Heart right ventricle (tissue), 16 donors: ENCODE data around the gene CBLB. TPM values are rescaled to one million over a fixed set of nuclear protein-coding genes. Genes with fewer than 3 reads are reported as not detected.

Experiments used
- ATAC-seq, 8 donors: fragments of 200-7000 bp; cut with Tn5 transposase; one replicate each; pipeline ENCODE4 v1.9.1; 2020; ENCODE audit warnings: mild to moderate bottlenecking in 8 of 8, moderate library complexity in 8 of 8, moderate number of reproducible peaks in 1 of 8
- DNase-seq, 2 donors: peaks; one replicate each; pipeline ENCODE4 v3.0.0-alpha.2; 2020
- H3K27ac ChIP-seq, 10 donors: fragments of 200-600 bp; sonication (generic) in 2 of 10; one replicate each; pipeline versions ENCODE4 v1.5.0 to v1.8.0; 2020 to 2022; ENCODE audit warnings: mild to moderate bottlenecking in 3 of 10
- H3K27me3 ChIP-seq, 7 donors: fragments of 200-600 bp; one replicate each; pipeline ENCODE4 v1.8.0; 2021 to 2022; ENCODE audit warnings: mild to moderate bottlenecking in 2 of 7
- H3K36me3 ChIP-seq, 9 donors: fragments of 200-600 bp; sonication (generic) in 1 of 9; one replicate each; pipeline versions ENCODE4 v1.5.0 to v1.8.0; 2020 to 2022; ENCODE audit warnings: mild to moderate bottlenecking in 2 of 9
- H3K4me1 ChIP-seq, 9 donors: fragments of 200-600 bp; sonication (generic) in 1 of 9; one replicate each; pipeline versions ENCODE4 v1.5.0 to v1.8.0; 2020 to 2022; ENCODE audit warnings: mild to moderate bottlenecking in 4 of 9
- H3K4me3 ChIP-seq, 10 donors: fragments of 200-600 bp; sonication (generic) in 2 of 10; one replicate each; pipeline versions ENCODE4 v1.5.0 to v1.8.0; 2020 to 2022; ENCODE audit warnings: mild to moderate bottlenecking in 7 of 10, moderate library complexity in 2 of 10
- H3K9me3 ChIP-seq, 11 donors: fragments of 200-600 bp in 10 of 11; sonication (generic) in 2 of 11; one replicate each; pipeline versions ENCODE4 v1.5.0 to v1.8.0; 2013 to 2022; ENCODE audit warnings: mild to moderate bottlenecking in 2 of 11, control low read depth in 1 of 11, moderate library complexity in 1 of 11
- CTCF ChIP-seq, 9 donors: fragments of 200-600 bp; sonication (generic) in 2 of 9; IDR thresholded peaks; one replicate each; pipeline versions ENCODE4 v1.5.0 to v1.8.0; 2021 to 2022; ENCODE audit warnings: antibody characterized with exemption in 9 of 9, mild to moderate bottlenecking in 5 of 9, moderate library complexity in 1 of 9
- WGBS, 2 donors: extraction: QIAGEN DNeasy Blood & Tissue Kit; methylation state at CpG; one replicate each; pipeline ENCODE4 v1.1.7; 2013; ENCODE audit warnings: inconsistent platforms in 1 of 2; 5-methylcytosine and 5-hydroxymethylcytosine counted together
- intact Hi-C, 10 donors: fragments of 100-400 bp; cut with DNase I; formaldehyde crosslinking; loops; one replicate each; pipeline versions ENCODE4 v1.11.1 to v1.14.2; 2022
- polyA plus RNA-seq, 2 donors: library from polyadenylated mRNA; stranded (reverse); fragments of 200-250 nt; gene quantifications; one replicate each; pipeline ENCODE4 v1.2.3, GENCODE V29; 2013
- total RNA-seq, 10 donors: library from RNA; stranded (reverse); fragmentation: NEBNext Ultra II Directional in 3 of 10; extraction: Animal tissue kit (Norgen Biotek cat#: 25700) in 3 of 10; gene quantifications; one replicate each; pipeline versions ENCODE4 v1.2.1 to v1.2.4, GENCODE V29; 2021 to 2023
- donor health status: Arrhythmogenic right ventricular cardiomyopathy.
- donor health status: ischemic (EF 13 %, LVEDD 7.1; RV severe dilation, severe dysfunction).
- donor health status: healthy with polysubstance abuse.
- donor health status: DM: no; HTN: yes; CAD: no.
- donor health status: DM: no; HTN: no; CAD: no.
- donor health status: ischemic (EF 25% LVEDD 6.9; RV normal size, moderate dysfunction).
- donor health status: ischemic (EF 25% LVEDD 5.7; RV mildly dilated, moderate dysfunction).
- donor health status: healthy.
- donor health status: DM: yes; HTN: yes; CAD: no.
- donor health status: Ischemic cardiomyopathy.
- donor health status: ischemic (EF 35%, LVEDD 5.7; RV mildly dilated, moderate dysfunction).
- donor health status: nonischemic (EF 11% LVEDD 7.7; RV severe dilation, severe dysfunction).
- donor health status: DM: yes; HTN: yes; CAD: no.
- donor health status: PGD.
- donor health status: ischemic (EF 29% LVEDD 5.4; RV normal size, mild dysfunction).
- donor health status: nonischemic (EF 23%, LVEDD 6.1; RV moderate dilation, normal function).

The CBLB gene
- total and polyA plus RNA-seq, 12 donors = 14.2 to 72.7 (median 46.0) TPM

- 92 to 95% methylated on average over 1 of the region's 1 CpG for WGBS, 2 donors
- no peak for ATAC-seq
- intact Hi-C loops = loop anchor here in 1 of 10 donors (10.0 kb wide), 1 partner anchor 61 kb away; no protein-coding TSS in a partner anchor
- Histone ChIP-seq H3K27me3 (no peaks in the 10 kb centered on the region), H3K4me3 (no peak overlapping the region), H3K27ac (no peak overlapping the region), H3K9me3 (no peaks in the 10 kb centered on the region), H3K4me1 (peaks cover 0 to 11% (median 8%) of the 10 kb centered on the region in 9 donors), H3K36me3 (no peaks in the 10 kb centered on the region)
- no peak for DNase-seq
- TF ChIP-seq CTCF (IDR thresholded peaks at IDR 0.05) = no peak
Measured at GRCh38 chr3:105883798-105884377, 15.1 kb upstream of the CBLB start.

DNA sequence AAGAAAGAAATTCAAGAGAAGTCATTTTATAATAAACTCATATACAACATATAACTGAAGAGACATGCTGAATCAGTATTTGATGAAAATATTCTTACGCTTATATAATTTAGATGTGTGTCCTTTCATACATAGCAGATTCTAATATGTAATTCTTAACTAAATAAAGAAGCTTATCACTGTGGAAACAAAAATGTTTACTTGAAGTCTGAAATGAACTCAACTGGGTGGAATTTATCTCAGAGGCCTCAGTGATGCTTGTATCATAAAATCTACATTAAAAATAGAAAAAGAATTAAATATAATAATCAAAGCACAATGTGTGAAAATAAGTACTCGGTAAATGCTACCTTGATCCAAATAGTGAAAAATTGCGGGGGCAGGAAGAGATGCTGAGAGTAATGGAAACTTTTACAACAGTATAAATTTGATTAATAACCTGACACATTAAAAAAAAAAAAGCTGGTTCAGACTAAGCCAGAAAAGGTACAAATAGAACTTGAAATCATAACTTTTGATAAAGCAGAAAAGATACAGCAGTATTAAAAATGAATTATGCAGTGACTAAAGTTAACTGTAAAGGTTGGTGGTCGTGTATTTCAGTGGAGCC is 12.0 kb upstream of the CBLB start:
- no peak overlapping the region for H3K4me3 ChIP-seq
- no peak overlapping the region for H3K27ac ChIP-seq
- H3K9me3 ChIP-seq = no peaks in the 10 kb centered on the region
- WGBS, 2 donors = 85 to 87% methylated on average over 4 of the region's 4 CpGs
- H3K27me3 ChIP-seq = no peaks in the 10 kb centered on the region
- no peak for ATAC-seq
- no peaks in the 10 kb centered on the region for H3K36me3 ChIP-seq
- DNase-seq = no peak
- H3K4me1 ChIP-seq = peaks cover 0 to 30% (median 8%) of the 10 kb centered on the region in 9 donors
- intact Hi-C loops = loop anchor here in 1 of 10 donors (10.0 kb wide), 1 partner anchor 64 kb away; no protein-coding TSS in a partner anchor
- no peak for TF ChIP-seq CTCF (IDR thresholded peaks at IDR 0.05)

DNA sequence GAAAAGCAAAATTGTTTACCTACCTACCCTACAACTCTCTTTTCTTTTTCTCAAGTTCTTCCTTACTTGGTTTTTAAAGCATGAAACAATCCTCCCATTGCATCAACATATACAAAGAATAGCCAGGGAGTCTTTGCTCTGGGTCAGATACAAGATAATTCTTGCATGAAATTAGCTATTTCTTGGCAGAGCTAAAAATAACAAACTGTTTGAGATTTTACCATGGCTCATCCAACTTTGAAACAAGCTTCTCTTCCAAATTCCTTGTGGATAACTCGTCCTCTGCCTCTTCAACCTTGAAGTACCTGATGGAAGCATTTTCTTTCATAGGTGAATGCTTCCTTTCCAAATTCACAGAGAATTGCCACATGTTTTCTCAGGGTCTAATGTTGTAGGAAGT is 9.2 kb upstream of the CBLB start:
- no peak for TF ChIP-seq CTCF (IDR thresholded peaks at IDR 0.05)
- no peaks in the 10 kb centered on the region for H3K36me3 ChIP-seq
- no peaks in the 10 kb centered on the region for H3K9me3 ChIP-seq
- H3K4me3 ChIP-seq = no peak overlapping the region
- H3K4me1 ChIP-seq = peaks cover 0 to 19% (median 0%) of the 10 kb centered on the region in 9 donors
- DNase-seq (no peak), ATAC-seq (no peak)
- 63 to 70% methylated on average over 1 of the region's 1 CpG for WGBS, 2 donors
- peak overlapping the region in 1 of 10 donors; percentile 13 for H3K27ac ChIP-seq
- no peaks in the 10 kb centered on the region for H3K27me3 ChIP-seq
- intact Hi-C loops = loop anchor here in 1 of 10 donors (10.0 kb wide), 1 partner anchor 183 kb away; no protein-coding TSS in a partner anchor

DNA sequence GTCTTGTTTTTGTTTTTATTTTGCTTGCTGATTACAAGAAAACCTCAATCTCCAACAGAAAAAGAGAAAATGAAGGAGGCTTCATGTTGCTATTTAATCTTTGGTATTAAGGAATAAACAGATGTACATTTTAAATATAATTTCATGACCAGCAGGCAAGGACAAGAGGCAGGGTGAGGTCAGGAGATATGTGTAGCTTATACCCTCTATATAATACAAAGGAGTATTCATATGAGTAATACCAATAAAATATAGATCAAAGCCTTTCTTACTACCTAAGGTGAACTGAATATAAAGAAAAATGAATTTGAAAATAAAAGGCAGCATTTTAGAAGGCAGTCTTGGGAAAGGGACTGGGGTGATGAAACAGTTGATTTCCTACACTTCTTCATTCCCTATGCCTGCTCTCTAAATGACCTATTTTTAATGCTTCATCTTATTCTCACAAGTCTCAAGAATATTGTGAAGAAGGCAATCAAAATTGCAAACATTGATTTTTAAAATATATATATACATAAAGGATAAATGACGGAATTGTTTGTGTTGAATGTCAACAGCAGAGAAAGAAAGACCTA is 8.6 kb upstream of the CBLB start:
- ATAC-seq = no peak
- intact Hi-C loops = loop anchor here in 1 of 10 donors (10.0 kb wide), 1 partner anchor 183 kb away; no protein-coding TSS in a partner anchor

More for the DNA sequence above, 8.6 kb upstream of the CBLB start:
- Histone ChIP-seq H3K27me3 (no peaks in the 10 kb centered on the region), H3K36me3 (no peaks in the 10 kb centered on the region), H3K27ac (peak overlapping the region in 1 of 10 donors; percentile 13), H3K9me3 (no peaks in the 10 kb centered on the region), H3K4me1 (peaks cover 0 to 19% (median 0%) of the 10 kb centered on the region in 9 donors), H3K4me3 (no peak overlapping the region)
- no peak for TF ChIP-seq CTCF (IDR thresholded peaks at IDR 0.05)
- WGBS, 2 donors = 95 to 98% methylated on average over 1 of the region's 1 CpG
- no peak for DNase-seq
